ENCODE data around the gene APOE.
A peak's percentile ranks its signal among the peaks of the same experiment; 100 is the strongest.
"Not testable (repeated sequence)": the region's sequence is repeated elsewhere in the genome, so short reads cannot be mapped to it uniquely, and the experiment has no call there.

The APOE gene

GRCh38 chr19:44875666-44876451 is 29.7 kb upstream of the APOE start:
- TF ChIP-seq, protein P1, sequence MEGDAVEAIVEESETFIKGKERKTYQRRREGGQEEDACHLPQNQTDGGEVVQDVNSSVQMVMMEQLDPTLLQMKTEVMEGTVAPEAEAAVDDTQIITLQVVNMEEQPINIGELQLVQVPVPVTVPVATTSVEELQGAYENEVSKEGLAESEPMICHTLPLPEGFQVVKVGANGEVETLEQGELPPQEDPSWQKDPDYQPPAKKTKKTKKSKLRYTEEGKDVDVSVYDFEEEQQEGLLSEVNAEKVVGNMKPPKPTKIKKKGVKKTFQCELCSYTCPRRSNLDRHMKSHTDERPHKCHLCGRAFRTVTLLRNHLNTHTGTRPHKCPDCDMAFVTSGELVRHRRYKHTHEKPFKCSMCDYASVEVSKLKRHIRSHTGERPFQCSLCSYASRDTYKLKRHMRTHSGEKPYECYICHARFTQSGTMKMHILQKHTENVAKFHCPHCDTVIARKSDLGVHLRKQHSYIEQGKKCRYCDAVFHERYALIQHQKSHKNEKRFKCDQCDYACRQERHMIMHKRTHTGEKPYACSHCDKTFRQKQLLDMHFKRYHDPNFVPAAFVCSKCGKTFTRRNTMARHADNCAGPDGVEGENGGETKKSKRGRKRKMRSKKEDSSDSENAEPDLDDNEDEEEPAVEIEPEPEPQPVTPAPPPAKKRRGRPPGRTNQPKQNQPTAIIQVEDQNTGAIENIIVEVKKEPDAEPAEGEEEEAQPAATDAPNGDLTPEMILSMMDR (IDR thresholded peaks at IDR 0.05): no peak
- Mint-ChIP-seq H3K36me3 (ENCODE audit: low read depth) (peaks cover 50% of the 10 kb centered on the region), H3K9me3 (no peaks in the 10 kb centered on the region), H3K27me3 (ENCODE audit: low read depth, poor library complexity) (peaks cover 7% of the 10 kb centered on the region), H3K27ac (peak overlapping the region; percentile 87), H3K4me3 (no peak overlapping the region), H3K4me1 (peaks cover 37% of the 10 kb centered on the region)
- DNase-seq: no peak

- Mint-ChIP-seq H3K27me3 (ENCODE audit: low read depth, poor library complexity) (peaks cover 7% of the 10 kb centered on the region), H3K4me3 (no peak overlapping the region), H3K9me3 (no peaks in the 10 kb centered on the region), H3K27ac (peak overlapping the region; percentile 83), H3K36me3 (ENCODE audit: low read depth) (peaks cover 46% of the 10 kb centered on the region), H3K4me1 (peaks cover 42% of the 10 kb centered on the region)
- no peak for DNase-seq
- TF ChIP-seq, protein P1 (IDR thresholded peaks at IDR 0.05): no peak
These were observed 28.6 kb upstream of the APOE start for GRCh38 chr19:44876930-44877535.

- Mint-ChIP-seq H3K36me3 (ENCODE audit: low read depth) (peaks cover 39% of the 10 kb centered on the region), H3K27ac (peak overlapping the region; percentile 87), H3K4me3 (no peak overlapping the region), H3K9me3 (no peaks in the 10 kb centered on the region), H3K27me3 (ENCODE audit: low read depth, poor library complexity) (peaks cover 4% of the 10 kb centered on the region), H3K4me1 (peaks cover 42% of the 10 kb centered on the region)
- TF ChIP-seq, protein P1 (IDR thresholded peaks at IDR 0.05): no peak
- no peak for DNase-seq
These were observed 27.3 kb upstream of the APOE start for GRCh38 chr19:44878120-44878865.

DNA sequence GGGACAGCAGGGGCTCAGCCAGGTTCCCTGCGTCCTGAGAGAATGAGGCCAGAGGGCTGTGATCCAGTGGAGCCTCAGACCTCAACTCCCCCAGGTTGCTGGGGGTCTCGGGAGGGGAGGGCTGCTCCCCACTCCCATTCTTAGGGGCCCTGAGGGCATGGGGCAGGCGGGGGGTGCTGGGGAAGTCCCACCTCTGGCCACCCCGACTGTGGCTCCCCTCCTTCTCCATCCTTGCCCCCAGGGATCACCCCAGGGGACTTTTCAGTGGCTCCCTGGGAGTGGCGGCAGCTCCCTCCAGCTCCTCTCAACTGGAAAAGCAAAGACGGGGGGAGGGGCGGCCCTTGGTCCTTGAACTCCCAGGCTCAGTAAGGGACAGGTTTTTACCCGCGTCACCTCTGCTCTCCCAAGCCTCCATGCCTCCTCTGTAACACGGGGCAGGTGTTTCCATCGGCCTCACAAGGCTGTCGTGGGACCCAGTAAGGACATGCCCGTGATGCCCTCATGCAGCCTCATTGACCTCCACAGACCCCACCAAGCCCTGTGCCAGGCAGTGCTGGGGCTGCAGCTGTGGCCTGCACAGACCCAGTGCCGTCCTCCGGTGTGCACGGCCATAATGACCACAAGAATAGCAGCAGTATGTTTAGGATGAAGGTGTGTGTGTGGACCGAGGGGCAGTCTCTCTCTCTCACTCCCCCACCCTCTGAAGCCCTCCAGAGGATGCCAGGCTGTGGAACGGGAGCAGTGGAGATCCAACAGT is 26.1 kb upstream of the APOE start:
- peaks cover 33% of the 10 kb centered on the region for H3K36me3 Mint-ChIP-seq (ENCODE audit: low read depth)
- peak; percentile 41 for DNase-seq
- TF ChIP-seq, protein P1 (IDR thresholded peaks at IDR 0.05): no peak
- peak overlapping the region; percentile 87 for H3K27ac Mint-ChIP-seq
- no peak overlapping the region for H3K4me3 Mint-ChIP-seq
- H3K4me1 Mint-ChIP-seq: peaks cover 46% of the 10 kb centered on the region
- H3K9me3 Mint-ChIP-seq: no peaks in the 10 kb centered on the region
- H3K27me3 Mint-ChIP-seq (ENCODE audit: low read depth, poor library complexity): peaks cover 4% of the 10 kb centered on the region

GRCh38 chr19:44882063-44882462 is 23.5 kb upstream of the APOE start:
- TF ChIP-seq, protein P1 (IDR thresholded peaks at IDR 0.05): no peak
- Mint-ChIP-seq H3K9me3 (no peaks in the 10 kb centered on the region), H3K36me3 (ENCODE audit: low read depth) (peaks cover 37% of the 10 kb centered on the region), H3K4me3 (no peak overlapping the region), H3K4me1 (peaks cover 34% of the 10 kb centered on the region), H3K27me3 (ENCODE audit: low read depth, poor library complexity) (no peaks in the 10 kb centered on the region), H3K27ac (peak overlapping the region; percentile 12)
- DNase-seq: no peak

DNA sequence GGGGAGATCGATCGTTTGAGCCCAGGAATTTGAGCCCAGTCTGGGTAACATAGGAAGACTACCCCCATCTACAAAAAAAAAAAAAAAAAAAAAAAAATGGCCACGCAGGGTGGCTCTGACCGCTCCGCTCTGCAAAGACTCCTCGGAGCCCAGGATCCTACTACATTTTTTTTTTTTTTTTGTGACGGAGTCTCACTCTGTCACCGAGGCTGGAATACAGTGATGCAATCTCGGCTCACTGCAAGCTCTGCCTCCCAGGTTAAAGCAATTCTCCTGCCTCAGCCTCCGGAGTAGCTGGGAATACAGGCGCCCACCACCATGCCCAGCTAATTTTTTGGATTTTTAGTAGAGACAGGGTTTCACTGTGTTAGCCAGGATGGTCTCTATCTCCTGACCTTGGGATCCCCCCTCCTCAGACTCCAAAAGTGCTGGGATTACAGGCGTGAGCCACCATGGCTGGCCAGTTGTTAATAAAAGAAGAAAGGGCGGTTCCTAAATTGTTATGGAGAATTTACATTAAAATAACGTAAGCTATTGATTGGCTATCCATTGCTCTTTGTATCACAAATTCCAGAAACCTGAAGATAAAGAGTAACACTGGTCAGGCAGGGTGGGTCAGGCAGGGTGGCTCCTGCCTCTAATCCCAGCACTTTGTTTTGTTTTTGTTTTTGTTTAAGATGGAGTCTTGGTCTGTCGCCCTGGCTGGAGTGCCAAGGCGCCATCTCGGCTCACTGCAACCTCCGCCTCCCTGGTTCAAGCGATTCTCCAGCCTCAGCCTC is 22.8 kb upstream of the APOE start:
- H3K27me3 Mint-ChIP-seq (ENCODE audit: low read depth, poor library complexity); DNase-seq; H3K9me3 Mint-ChIP-seq; H3K4me3 Mint-ChIP-seq: not testable (repeated sequence)
- Mint-ChIP-seq H3K27ac (peak overlapping the region; percentile 36), H3K36me3 (ENCODE audit: low read depth) (peaks cover 41% of the 10 kb centered on the region), H3K4me1 (peaks cover 28% of the 10 kb centered on the region)

Measured in nephron progenitor cell (in vitro differentiated cells).